ENCODE data around the gene L1TD1. TPM values are rescaled to one million over a fixed set of nuclear protein-coding genes. Genes with fewer than 3 reads are reported as not detected.
"Not testable (repeated sequence)": the region's sequence is repeated elsewhere in the genome, so short reads cannot be mapped to it uniquely, and the experiment has no call there.

L1TD1 gene, protein sequence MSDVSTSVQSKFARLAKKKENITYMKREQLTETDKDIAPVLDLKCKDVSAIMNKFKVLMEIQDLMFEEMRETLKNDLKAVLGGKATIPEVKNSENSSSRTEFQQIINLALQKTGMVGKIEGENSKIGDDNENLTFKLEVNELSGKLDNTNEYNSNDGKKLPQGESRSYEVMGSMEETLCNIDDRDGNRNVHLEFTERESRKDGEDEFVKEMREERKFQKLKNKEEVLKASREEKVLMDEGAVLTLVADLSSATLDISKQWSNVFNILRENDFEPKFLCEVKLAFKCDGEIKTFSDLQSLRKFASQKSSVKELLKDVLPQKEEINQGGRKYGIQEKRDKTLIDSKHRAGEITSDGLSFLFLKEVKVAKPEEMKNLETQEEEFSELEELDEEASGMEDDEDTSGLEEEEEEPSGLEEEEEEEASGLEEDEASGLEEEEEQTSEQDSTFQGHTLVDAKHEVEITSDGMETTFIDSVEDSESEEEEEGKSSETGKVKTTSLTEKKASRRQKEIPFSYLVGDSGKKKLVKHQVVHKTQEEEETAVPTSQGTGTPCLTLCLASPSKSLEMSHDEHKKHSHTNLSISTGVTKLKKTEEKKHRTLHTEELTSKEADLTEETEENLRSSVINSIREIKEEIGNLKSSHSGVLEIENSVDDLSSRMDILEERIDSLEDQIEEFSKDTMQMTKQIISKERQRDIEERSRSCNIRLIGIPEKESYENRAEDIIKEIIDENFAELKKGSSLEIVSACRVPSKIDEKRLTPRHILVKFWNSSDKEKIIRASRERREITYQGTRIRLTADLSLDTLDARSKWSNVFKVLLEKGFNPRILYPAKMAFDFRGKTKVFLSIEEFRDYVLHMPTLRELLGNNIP
- total RNA-seq, result under 1 TPM in 1 of 4 donors, not detected in 3; 0.04 TPM

DNA sequence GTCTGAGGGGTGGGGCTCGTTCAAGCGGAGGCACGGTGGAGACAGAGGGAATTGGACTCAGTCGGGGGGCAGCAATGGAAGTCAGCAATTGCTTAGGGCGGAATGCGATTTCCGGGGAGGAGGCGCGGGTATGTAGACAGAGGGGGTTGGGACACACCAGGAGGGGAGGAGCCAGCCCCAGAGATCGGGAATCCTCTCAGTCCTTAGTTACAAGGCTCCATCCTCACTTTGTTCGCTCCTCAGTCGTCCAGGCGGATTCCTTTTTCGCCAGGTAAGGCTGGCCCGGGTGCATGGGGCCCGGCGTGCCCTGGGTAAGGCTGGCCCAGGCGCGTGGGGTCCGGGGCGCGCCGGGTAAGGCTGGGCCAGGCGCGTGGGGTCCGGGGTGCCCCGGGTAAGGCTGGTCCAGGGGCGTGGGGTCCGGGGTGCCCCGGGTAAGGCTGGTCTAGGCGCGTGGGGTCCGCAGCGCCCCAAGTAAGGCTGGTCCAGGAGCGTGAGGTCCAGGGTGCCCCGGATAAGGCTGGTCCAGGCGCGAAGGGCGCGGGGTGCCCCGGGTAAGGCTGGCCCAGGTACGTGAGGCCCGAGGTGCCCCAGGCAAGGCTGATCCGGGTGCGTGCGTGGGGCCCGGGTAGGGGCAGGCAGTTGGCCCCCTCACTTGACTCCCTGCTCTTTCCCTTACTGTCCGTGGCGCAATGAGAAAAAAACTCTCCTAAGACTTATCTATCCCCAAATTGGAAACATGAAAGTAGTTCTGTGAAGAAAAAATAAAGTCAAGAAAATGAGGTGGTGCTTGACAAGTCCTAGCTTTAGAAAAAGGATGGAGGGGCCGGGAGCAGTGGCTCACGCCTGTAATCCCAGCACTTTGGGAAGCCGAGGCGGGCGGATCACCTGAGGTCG lies at the start of gene L1TD1:
Gene L1TD1 (plus strand): TSS at position 199 of the 894 bp plus-strand sequence. CDS start 11,780 bp downstream, outside the sequence.
- intact Hi-C loops (cut with DNase I; ENCODE audit: low total_unique reads), result no loop called here
- peak within 1 kb of the TSS; percentile 20 for H3K4me3 ChIP-seq (ENCODE audit: low read depth, poor library complexity, severe bottlenecking)
- WGBS, 2 donors, result 10 to 15% methylated on average over 39 to 52 of the region's 55 CpGs
- TF ChIP-seq, protein P1, sequence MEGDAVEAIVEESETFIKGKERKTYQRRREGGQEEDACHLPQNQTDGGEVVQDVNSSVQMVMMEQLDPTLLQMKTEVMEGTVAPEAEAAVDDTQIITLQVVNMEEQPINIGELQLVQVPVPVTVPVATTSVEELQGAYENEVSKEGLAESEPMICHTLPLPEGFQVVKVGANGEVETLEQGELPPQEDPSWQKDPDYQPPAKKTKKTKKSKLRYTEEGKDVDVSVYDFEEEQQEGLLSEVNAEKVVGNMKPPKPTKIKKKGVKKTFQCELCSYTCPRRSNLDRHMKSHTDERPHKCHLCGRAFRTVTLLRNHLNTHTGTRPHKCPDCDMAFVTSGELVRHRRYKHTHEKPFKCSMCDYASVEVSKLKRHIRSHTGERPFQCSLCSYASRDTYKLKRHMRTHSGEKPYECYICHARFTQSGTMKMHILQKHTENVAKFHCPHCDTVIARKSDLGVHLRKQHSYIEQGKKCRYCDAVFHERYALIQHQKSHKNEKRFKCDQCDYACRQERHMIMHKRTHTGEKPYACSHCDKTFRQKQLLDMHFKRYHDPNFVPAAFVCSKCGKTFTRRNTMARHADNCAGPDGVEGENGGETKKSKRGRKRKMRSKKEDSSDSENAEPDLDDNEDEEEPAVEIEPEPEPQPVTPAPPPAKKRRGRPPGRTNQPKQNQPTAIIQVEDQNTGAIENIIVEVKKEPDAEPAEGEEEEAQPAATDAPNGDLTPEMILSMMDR (IDR thresholded peaks at IDR 0.05), result no peak
- TF ChIP-seq POLR2A (IDR thresholded peaks at IDR 0.05), result no peak
- DNase-seq (ENCODE audit: low spot score in 2 of 2), result peak in 1 of 2 donors; percentile 71

DNA sequence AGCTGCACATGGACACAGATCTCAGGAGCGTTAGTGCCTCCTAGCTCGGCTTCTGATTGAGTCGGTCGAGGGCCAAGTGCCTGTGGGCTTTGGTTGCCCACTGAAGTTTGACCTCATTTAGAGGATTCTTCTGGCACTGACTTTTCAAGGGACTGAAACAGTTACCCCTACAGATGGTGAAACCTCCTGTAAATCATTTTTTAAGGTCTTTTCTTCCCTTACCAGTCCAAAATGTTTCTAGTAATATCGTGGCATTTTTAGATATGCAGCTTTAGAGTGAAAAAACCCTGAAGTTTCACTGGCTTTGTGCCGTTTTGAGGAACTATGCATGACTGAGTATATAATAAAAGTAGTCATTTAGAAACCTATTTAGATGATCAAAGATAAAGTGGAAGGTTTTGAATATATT lies 34.7 kb upstream of the L1TD1 start:
- intact Hi-C loops (cut with DNase I; ENCODE audit: low total_unique reads), result no loop called here
- TF ChIP-seq, protein P1 (IDR thresholded peaks at IDR 0.05), result no peak
- no peak for TF ChIP-seq POLR2A (IDR thresholded peaks at IDR 0.05)
- 78 to 79% methylated on average over 6 of the region's 6 CpGs for WGBS, 2 donors

DNA sequence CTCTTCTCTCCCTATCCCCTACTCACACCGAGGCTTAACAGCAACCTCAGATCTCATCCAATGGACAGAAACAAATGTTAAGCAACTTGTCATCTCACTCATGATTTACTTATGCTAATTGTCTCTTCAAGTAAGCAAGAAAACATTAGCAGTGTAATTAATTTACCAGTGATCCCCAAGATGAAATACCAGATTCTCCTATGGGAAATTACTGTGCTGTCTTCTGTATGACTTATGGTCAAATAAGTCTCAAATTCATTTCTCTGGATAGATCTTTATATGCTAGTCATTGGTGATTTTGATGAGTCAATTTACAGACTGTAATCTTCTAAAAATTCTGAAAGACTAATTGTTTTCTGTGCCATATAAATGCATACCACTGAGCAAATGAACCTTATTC lies 32.9 kb upstream of the L1TD1 start:
- TF ChIP-seq POLR2A (IDR thresholded peaks at IDR 0.05), result no peak
- TF ChIP-seq, protein P1 (IDR thresholded peaks at IDR 0.05), result no peak
- no peak for DNase-seq (ENCODE audit: low spot score in 2 of 2)
- no peak overlapping the region for H3K4me3 ChIP-seq (ENCODE audit: low read depth, poor library complexity, severe bottlenecking)
- whole genome bisulfite sequencing, 2 donors, result 93 to 95% methylated on average over 1 of the region's 1 CpG
- intact Hi-C loops (cut with DNase I; ENCODE audit: low total_unique reads), result no loop called here

More for the DNA sequence above, 34.7 kb upstream of the L1TD1 start:
- no peak for DNase-seq (ENCODE audit: low spot score in 2 of 2)
- H3K4me3 ChIP-seq (ENCODE audit: low read depth, poor library complexity, severe bottlenecking), result no peak overlapping the region

DNA sequence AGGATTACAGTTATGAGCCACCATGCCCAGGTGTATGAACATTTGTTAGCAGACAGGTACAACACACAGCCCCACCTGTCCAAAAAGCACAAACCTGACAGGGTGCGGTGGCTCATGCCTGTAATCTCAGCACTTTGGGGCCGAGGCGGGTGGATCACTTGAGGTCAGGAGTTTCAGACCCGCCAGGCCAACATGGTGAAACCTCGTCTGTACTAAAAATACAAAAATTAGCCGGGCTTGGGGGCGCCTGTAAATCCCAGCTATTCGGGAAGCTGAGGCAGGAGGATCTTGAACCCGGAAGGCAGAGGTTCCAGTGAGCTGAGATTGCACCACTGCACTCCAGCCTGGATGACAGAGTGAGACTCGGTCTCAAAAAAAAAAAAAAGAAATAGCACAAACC lies 24.3 kb upstream of the L1TD1 start:
- H3K4me3 ChIP-seq (ENCODE audit: low read depth, poor library complexity, severe bottlenecking); DNase-seq (ENCODE audit: low spot score in 2 of 2); intact Hi-C loops (cut with DNase I; ENCODE audit: low total_unique reads): not testable (repeated sequence)
- 75 to 83% methylated on average over 10 of the region's 10 CpGs for WGBS, 2 donors

DNA sequence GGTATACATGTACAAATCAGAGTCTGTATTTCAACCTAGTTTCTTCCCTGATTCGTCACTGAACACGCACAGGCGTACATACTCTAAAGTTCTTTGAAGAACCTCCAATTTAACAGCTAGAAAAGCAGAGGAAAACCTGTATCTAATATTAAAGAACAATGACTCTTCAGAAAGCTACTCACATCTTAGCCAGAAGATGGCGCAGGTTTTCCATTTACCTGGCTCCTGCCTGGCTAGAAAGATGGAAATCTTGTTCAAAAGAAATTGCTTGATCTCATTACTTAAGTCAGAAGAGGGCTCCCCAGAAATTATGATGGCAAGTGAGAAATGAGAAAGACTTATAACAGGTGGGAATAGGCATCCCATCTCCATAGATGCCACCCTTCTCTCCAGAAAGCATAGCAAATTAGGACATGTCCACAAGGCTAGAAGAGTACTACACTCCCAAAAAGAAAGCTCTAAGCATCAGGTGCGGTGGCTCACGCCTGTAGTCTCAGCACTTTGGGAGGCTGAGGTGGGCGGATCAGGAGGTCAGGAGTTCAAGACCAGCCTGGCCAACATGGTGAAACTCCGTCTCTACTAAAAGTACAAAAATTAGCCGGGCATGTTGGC lies 19.0 kb upstream of the L1TD1 start:
- intact Hi-C loops (cut with DNase I; ENCODE audit: low total_unique reads), result loop anchor here (5.0 kb wide), 1 partner anchor 232 kb away; no protein-coding TSS in a partner anchor
- TF ChIP-seq POLR2A (IDR thresholded peaks at IDR 0.05), result no peak
- TF ChIP-seq, protein P1 (IDR thresholded peaks at IDR 0.05), result no peak
- WGBS, 2 donors, result 48 to 55% methylated on average over 9 of the region's 9 CpGs
- DNase-seq (ENCODE audit: low spot score in 2 of 2), result peak in 1 of 2 donors; percentile 42
- no peak overlapping the region for H3K4me3 ChIP-seq (ENCODE audit: low read depth, poor library complexity, severe bottlenecking)

All from lower leg skin (tissue), 4 donors.